Measurements from ENCODE around the gene SLC22A17. TPM values are rescaled to one million over a fixed set of nuclear protein-coding genes. Genes with fewer than 3 reads are reported as not detected.

Gene SLC22A17
- polyA plus RNA-seq, 4 donors, result 50.8 to 79.6 (median 69.3) TPM

- DNase-seq (ENCODE audit: low read depth in 4 of 4, low spot score in 2 of 4), result peak in 3 of 4 donors; percentile 16 to 34 (median 19)
These were observed 11.7 kb upstream of the SLC22A17 start for GRCh38 chr14:23364164-23365035.

- DNase-seq (ENCODE audit: low read depth in 4 of 4, low spot score in 2 of 4), result no peak
These were observed 9.5 kb upstream of the SLC22A17 start for GRCh38 chr14:23362200-23362599.

- no peak for DNase-seq (ENCODE audit: low read depth in 4 of 4, low spot score in 2 of 4)
These were observed 9.1 kb upstream of the SLC22A17 start for GRCh38 chr14:23361763-23362162.

- DNase-seq (ENCODE audit: low read depth in 4 of 4, low spot score in 2 of 4), result no peak
These were observed 8.6 kb upstream of the SLC22A17 start for GRCh38 chr14:23361320-23361719.

GRCh38 chr14:23360496-23360895 lies 7.8 kb upstream of the SLC22A17 start:
- no peak for DNase-seq (ENCODE audit: low read depth in 4 of 4, low spot score in 2 of 4)

GRCh38 chr14:23359722-23360447 lies 7.2 kb upstream of the SLC22A17 start:
- DNase-seq (ENCODE audit: low read depth in 4 of 4, low spot score in 2 of 4), result no peak

GRCh38 chr14:23359167-23359626 lies 6.5 kb upstream of the SLC22A17 start:
- no peak for DNase-seq (ENCODE audit: low read depth in 4 of 4, low spot score in 2 of 4)

- DNase-seq (ENCODE audit: low read depth in 4 of 4, low spot score in 2 of 4), result no peak
These were observed 6.0 kb upstream of the SLC22A17 start for GRCh38 chr14:23358553-23359166.

- no peak for DNase-seq (ENCODE audit: low read depth in 4 of 4, low spot score in 2 of 4)
These were observed 5.4 kb upstream of the SLC22A17 start for GRCh38 chr14:23358042-23358441.

- no peak for DNase-seq (ENCODE audit: low read depth in 4 of 4, low spot score in 2 of 4)
These were observed 4.6 kb upstream of the SLC22A17 start for GRCh38 chr14:23357261-23357660.

- no peak for DNase-seq (ENCODE audit: low read depth in 4 of 4, low spot score in 2 of 4)
These were observed 4.0 kb upstream of the SLC22A17 start for GRCh38 chr14:23356662-23357061.

- DNase-seq (ENCODE audit: low read depth in 4 of 4, low spot score in 2 of 4), result no peak
These were observed 3.3 kb upstream of the SLC22A17 start for GRCh38 chr14:23355871-23356435.

GRCh38 chr14:23354990-23355389 lies 2.3 kb upstream of the SLC22A17 start:
- DNase-seq (ENCODE audit: low read depth in 4 of 4, low spot score in 2 of 4), result no peak

GRCh38 chr14:23353433-23353780 lies 720 bp upstream of the SLC22A17 start:
- DNase-seq (ENCODE audit: low read depth in 4 of 4, low spot score in 2 of 4), result no peak

- DNase-seq (ENCODE audit: low read depth in 4 of 4, low spot score in 2 of 4), result peak in 2 of 4 donors; percentile 8 to 18
These were observed 794 bp downstream of the SLC22A17 start for GRCh38 chr14:23351681-23352505.

GRCh38 chr14:23349156-23349845 lies 3.4 kb downstream of the SLC22A17 start:
- DNase-seq (ENCODE audit: low read depth in 4 of 4, low spot score in 2 of 4), result no peak

- DNase-seq (ENCODE audit: low read depth in 4 of 4, low spot score in 2 of 4), result no peak
These were observed 4.4 kb downstream of the SLC22A17 start for GRCh38 chr14:23348297-23348655.

GRCh38 chr14:23347406-23348296 lies 5.0 kb downstream of the SLC22A17 start:
- DNase-seq (ENCODE audit: low read depth in 4 of 4, low spot score in 2 of 4), result no peak

Data from left renal cortex interstitium (tissue), 4 donors.